Liver (tissue), 9 donors: ENCODE measurements around the gene GCC1. TPM values are rescaled to one million over a fixed set of nuclear protein-coding genes. Genes with fewer than 3 reads are reported as not detected.

Source experiments
- DNase-seq: peaks from one replicate; pipeline ENCODE4 v3.0.0-alpha.2; 2017; ENCODE audit warnings: low spot score
- H3K27ac ChIP-seq, 2 donors: one replicate each; pipeline ENCODE4 v1.7.0; 2013; ENCODE audit warnings: inconsistent platforms in 2 of 2, low read length in 2 of 2, control low read depth in 1 of 2, low read depth in 1 of 2, mild to moderate bottlenecking in 1 of 2
- H3K27me3 ChIP-seq, 4 donors: one replicate each; pipeline versions ENCODE4 v1.6.1 to v1.7.0; 2013; ENCODE audit warnings: low read length in 3 of 4, inconsistent platforms in 1 of 4, mild to moderate bottlenecking in 1 of 4, moderate library complexity in 1 of 4; ENCODE audit not compliant: control insufficient read depth in 4 of 4, insufficient read depth in 4 of 4
- H3K36me3 ChIP-seq, 4 donors: one replicate each; pipeline versions ENCODE4 v1.6.1 to v1.7.0; 2013; ENCODE audit warnings: low read length in 3 of 4, mild to moderate bottlenecking in 3 of 4, low read depth in 1 of 4, moderate library complexity in 1 of 4; ENCODE audit not compliant: control insufficient read depth in 4 of 4, insufficient read depth in 3 of 4
- H3K4me1 ChIP-seq, 4 donors: one replicate each; pipeline versions ENCODE4 v1.6.1 to v1.7.0; 2013; ENCODE audit warnings: low read length in 3 of 4, mild to moderate bottlenecking in 3 of 4, moderate library complexity in 1 of 4; ENCODE audit not compliant: control insufficient read depth in 4 of 4, insufficient read depth in 4 of 4
- H3K4me3 ChIP-seq, 3 donors: one replicate each; pipeline versions ENCODE4 v1.6.1 to v1.7.0; 2013; ENCODE audit warnings: low read length in 3 of 3, control low read depth in 1 of 3, low read depth in 1 of 3, mild to moderate bottlenecking in 1 of 3
- H3K9ac ChIP-seq, 2 donors: one replicate each; pipeline ENCODE4 v1.7.0; 2013; ENCODE audit warnings: low read length in 2 of 2, mild to moderate bottlenecking in 2 of 2, moderate library complexity in 2 of 2, control low read depth in 1 of 2, low read depth in 1 of 2
- H3K9me3 ChIP-seq, 4 donors: one replicate each; pipeline versions ENCODE4 v1.6.1 to v1.7.0; 2013; ENCODE audit warnings: low read length in 3 of 4; ENCODE audit not compliant: control insufficient read depth in 4 of 4
- NR2F2 ChIP-seq: IDR thresholded peaks from 2 replicates; pipeline ENCODE4 v1.6.1; 2016; ENCODE audit warnings: antibody characterized with exemption
- RAD21 ChIP-seq, 2 donors: IDR thresholded peaks; 2 replicates each; pipeline ENCODE4 v1.6.1; 2016; ENCODE audit warnings: antibody characterized with exemption in 2 of 2, mild to moderate bottlenecking in 2 of 2
- REST ChIP-seq: IDR thresholded peaks from 2 replicates; pipeline ENCODE4 v1.6.1; 2016; ENCODE audit warnings: antibody characterized with exemption, mild to moderate bottlenecking
- SP1 ChIP-seq: IDR thresholded peaks from 2 replicates; pipeline ENCODE4 v1.6.1; 2018; ENCODE audit warnings: antibody characterized with exemption, mild to moderate bottlenecking
- YY1 ChIP-seq: IDR thresholded peaks from 2 replicates; pipeline ENCODE4 v1.6.1; 2016; ENCODE audit warnings: antibody characterized with exemption, mild to moderate bottlenecking
- WGBS: extraction: QIAGEN DNeasy Blood & Tissue Kit; methylation state at CpG from one replicate; pipeline ENCODE4 v1.1.7; 2013; 5-methylcytosine and 5-hydroxymethylcytosine counted together
- polyA plus RNA-seq, 2 donors: library from polyadenylated mRNA; stranded (reverse) in 1 of 2; unstranded in 1 of 2; fragments of 200-250 nt in 1 of 2; fragments of >200 nt in 1 of 2; fragmentation: Nextera tagmentation in 1 of 2; extraction: Ambion mirVana in 1 of 2; gene quantifications; one replicate each; pipeline versions ENCODE4 v1.2.1 to v1.2.3, GENCODE V29; 2013 to 2015
- total RNA-seq, 2 donors: library from RNA; depleted of rRNA; stranded (reverse); fragments of >200 nt; gene quantifications; one replicate each; pipeline ENCODE4 v1.2.3, GENCODE V29; 2014
- TF ChIP-seq, protein P1 (sequence below): IDR thresholded peaks from 2 replicates; pipeline ENCODE4 v1.6.1; 2016; ENCODE audit warnings: antibody characterized with exemption
- donor health status: healthy.
- donor health status: healthy.
- donor health status: healthy.
- donor health status: healthy.
- donor health status: healthy.

GCC1 gene
- total and polyA plus RNA-seq, 4 donors: 4.6 to 16.1 (median 8.0) TPM

DNA sequence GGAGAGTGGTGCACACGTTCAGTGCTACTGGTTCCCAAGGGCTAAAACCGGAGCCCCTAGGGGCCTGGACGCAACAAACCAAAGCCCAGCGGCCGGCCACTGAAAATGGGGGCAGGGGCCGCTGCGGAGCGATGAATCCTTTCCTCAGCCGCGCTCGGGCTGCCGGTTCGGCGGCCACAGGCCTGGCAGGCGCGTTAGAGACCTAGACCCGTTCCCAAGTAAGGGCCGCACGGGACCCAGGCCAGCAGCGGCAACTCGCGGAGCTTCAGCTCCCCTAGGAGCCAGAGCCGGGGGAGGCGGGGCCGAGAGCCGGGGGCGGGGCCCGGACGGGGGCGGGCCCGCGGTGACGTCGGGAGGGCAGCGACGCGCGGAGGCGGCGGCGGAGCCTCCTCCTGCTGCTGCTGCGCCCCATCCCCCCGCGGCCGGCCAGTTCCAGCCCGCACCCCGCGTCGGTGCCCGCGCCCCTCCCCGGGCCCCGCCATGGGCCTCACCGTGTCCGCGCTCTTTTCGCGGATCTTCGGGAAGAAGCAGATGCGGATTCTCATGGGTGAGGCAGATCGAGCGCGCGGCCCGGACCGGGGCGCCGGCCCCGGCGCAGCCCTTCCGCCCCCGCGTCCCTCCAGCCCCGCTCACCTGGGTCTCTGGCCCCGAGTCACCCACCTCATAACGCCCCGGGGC, 2.8 kb upstream of the GCC1 start, which contains the start of gene ARF5:
ARF5 (plus strand) TSS at position 393 of the 678 bp plus-strand sequence; CDS start at position 481, 88 bp downstream.
- H3K9me3 ChIP-seq: no peaks in the 10 kb centered on the region
- peaks cover 6 to 14% (median 10%) of the 10 kb centered on the region in 4 donors for H3K36me3 ChIP-seq
- no peaks in the 10 kb centered on the region for H3K27me3 ChIP-seq
- H3K27ac ChIP-seq: peak within 1 kb of the TSS; percentile 79 to 85
- H3K4me3 ChIP-seq: peak within 1 kb of the TSS; percentile 74 to 89 (median 85)
- peak; percentile 96 for DNase-seq
- TF ChIP-seq RAD21 (IDR thresholded peaks at IDR 0.05): no peak
- TF ChIP-seq REST: no peak
- TF ChIP-seq NR2F2: no peak
- TF ChIP-seq YY1: peak; percentile 5
- under 1% methylated on average over 77 of the region's 77 CpGs for WGBS
- H3K4me1 ChIP-seq: peaks cover 9 to 53% (median 35%) of the 10 kb centered on the region in 4 donors
- H3K9ac ChIP-seq: peak within 1 kb of the TSS; percentile 77 to 83

DNA sequence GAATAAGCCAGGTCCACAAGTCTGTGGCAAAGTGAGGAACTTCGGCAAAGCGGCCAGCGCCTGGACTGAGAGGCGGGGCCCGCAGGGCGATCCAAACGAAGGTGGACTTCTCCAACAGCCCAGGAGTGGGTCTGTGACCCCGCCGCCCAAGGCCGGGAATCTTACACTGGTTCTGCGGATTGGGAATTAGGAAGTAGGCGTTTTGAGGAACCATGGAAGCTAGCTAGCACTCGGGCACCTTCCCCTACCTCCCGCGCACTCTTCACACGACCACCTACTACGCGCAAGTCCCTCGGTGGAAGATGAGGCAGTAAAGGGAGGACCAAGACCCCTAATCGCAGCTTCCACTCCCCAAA, 2.2 kb upstream of the GCC1 start:
- 39% methylated on average over 20 of the region's 20 CpGs for WGBS
- TF ChIP-seq, protein P1, sequence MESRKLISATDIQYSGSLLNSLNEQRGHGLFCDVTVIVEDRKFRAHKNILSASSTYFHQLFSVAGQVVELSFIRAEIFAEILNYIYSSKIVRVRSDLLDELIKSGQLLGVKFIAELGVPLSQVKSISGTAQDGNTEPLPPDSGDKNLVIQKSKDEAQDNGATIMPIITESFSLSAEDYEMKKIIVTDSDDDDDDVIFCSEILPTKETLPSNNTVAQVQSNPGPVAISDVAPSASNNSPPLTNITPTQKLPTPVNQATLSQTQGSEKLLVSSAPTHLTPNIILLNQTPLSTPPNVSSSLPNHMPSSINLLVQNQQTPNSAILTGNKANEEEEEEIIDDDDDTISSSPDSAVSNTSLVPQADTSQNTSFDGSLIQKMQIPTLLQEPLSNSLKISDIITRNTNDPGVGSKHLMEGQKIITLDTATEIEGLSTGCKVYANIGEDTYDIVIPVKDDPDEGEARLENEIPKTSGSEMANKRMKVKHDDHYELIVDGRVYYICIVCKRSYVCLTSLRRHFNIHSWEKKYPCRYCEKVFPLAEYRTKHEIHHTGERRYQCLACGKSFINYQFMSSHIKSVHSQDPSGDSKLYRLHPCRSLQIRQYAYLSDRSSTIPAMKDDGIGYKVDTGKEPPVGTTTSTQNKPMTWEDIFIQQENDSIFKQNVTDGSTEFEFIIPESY: no peak
- TF ChIP-seq YY1: peak; percentile 9
- no peak for TF ChIP-seq SP1
- no peak for TF ChIP-seq REST
- H3K9me3 ChIP-seq: no peaks in the 10 kb centered on the region
- H3K27ac ChIP-seq: peak overlapping the region; percentile 76 to 84
- H3K36me3 ChIP-seq: peaks cover 6 to 14% (median 10%) of the 10 kb centered on the region in 4 donors
- peak overlapping the region; percentile 74 to 89 (median 85) for H3K4me3 ChIP-seq
- peaks cover 9 to 53% (median 38%) of the 10 kb centered on the region in 4 donors for H3K4me1 ChIP-seq
- H3K27me3 ChIP-seq: no peaks in the 10 kb centered on the region
- H3K9ac ChIP-seq: peak overlapping the region; percentile 77 to 83
- peak; percentile 41 for DNase-seq
